GM19193 (cell line): ENCODE results near the gene TNFRSF12A.

ENCODE experiments used
- POLR2A ChIP-seq: IDR thresholded peaks from 4 replicates; pipeline ENCODE4 v1.6.1; 2011; ENCODE audit not compliant: insufficient read depth, insufficient read length; ENCODE audit errors: extremely low read depth

TNFRSF12A gene

GRCh38 chr16:3056336-3057180 is 36.4 kb downstream of the TNFRSF12A start:
- no peak for TF ChIP-seq POLR2A

GRCh38 chr16:3057181-3058138 is 37.3 kb downstream of the TNFRSF12A start:
- no peak for TF ChIP-seq POLR2A

GRCh38 chr16:3058139-3059030 is 38.2 kb downstream of the TNFRSF12A start:
- no peak for TF ChIP-seq POLR2A

GRCh38 chr16:3059041-3059722 is 39.0 kb downstream of the TNFRSF12A start:
- peak; percentile 42 for TF ChIP-seq POLR2A

GRCh38 chr16:3059723-3060242 is 39.6 kb downstream of the TNFRSF12A start:
- no peak for TF ChIP-seq POLR2A

GRCh38 chr16:3060339-3061127 is 40.4 kb downstream of the TNFRSF12A start:
- no peak for TF ChIP-seq POLR2A

GRCh38 chr16:3062553-3062952 is 42.4 kb downstream of the TNFRSF12A start:
- no peak for TF ChIP-seq POLR2A

GRCh38 chr16:3063625-3064386 is 43.6 kb downstream of the TNFRSF12A start:
- no peak for TF ChIP-seq POLR2A

- TF ChIP-seq POLR2A = no peak
Measured at GRCh38 chr16:3065069-3065741, 45.0 kb downstream of the TNFRSF12A start, which contains the start of gene IL32. TSS of gene IL32 (plus strand) at chr16:3065640. CDS start at chr16:3065812, 172 bp downstream.

- no peak for TF ChIP-seq POLR2A
Measured at GRCh38 chr16:3065742-3066439, 45.7 kb downstream of the TNFRSF12A start.

- no peak for TF ChIP-seq POLR2A
Measured at GRCh38 chr16:3066440-3066748, 46.2 kb downstream of the TNFRSF12A start.

- TF ChIP-seq POLR2A = no peak
Measured at GRCh38 chr16:3068487-3068886, 48.3 kb downstream of the TNFRSF12A start.

GRCh38 chr16:3070608-3071111 is 50.5 kb downstream of the TNFRSF12A start:
- no peak for TF ChIP-seq POLR2A
